ENCODE measurements around the gene RTN4. TPM values are rescaled to one million over a fixed set of nuclear protein-coding genes. Genes with fewer than 3 reads are reported as not detected.

RTN4 gene
- total RNA-seq, 4 donors from 2014 or later, result 95.8 to 179 (median 129) TPM

DNA sequence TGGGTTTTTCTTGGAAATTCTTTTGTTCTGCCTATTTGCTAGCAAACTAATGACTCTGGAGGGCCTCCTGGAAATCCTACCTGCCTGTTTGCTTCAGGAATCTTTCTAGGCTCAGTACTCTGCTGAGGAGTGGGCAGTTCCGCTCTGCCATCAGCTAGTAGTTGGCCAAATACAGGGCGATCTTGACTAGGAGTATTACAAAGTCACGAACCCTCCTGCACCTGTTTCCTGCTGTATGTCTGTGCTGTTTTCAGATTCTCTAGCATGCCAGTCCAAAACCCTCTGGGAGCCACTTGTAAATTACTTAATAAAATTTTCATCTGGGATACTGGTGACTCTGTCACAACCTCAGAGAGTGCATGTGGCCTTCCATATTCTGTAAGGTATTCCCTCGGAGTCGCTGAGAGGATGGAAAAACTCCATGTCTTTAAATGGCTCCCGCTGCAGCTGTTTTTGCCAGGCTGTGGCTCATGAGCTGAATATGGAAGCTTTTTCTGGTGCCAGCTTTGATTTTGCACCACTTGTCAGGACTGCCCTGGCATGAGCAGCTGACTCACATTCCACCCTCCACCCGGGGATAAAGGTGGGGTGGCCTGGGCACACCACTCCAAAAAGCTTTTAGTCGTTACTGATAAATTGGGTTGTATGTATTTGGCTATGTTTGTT is 123.0 kb downstream of the RTN4 start:
- DNase-seq, result no peak
- peaks cover 0 to 21% (median 0%) of the 10 kb centered on the region in 3 donors for H3K4me1 ChIP-seq
- H3K4me3 ChIP-seq, result no peak overlapping the region
- TF ChIP-seq POLR2A (IDR thresholded peaks at IDR 0.05), result no peak
- TF ChIP-seq, protein P1, sequence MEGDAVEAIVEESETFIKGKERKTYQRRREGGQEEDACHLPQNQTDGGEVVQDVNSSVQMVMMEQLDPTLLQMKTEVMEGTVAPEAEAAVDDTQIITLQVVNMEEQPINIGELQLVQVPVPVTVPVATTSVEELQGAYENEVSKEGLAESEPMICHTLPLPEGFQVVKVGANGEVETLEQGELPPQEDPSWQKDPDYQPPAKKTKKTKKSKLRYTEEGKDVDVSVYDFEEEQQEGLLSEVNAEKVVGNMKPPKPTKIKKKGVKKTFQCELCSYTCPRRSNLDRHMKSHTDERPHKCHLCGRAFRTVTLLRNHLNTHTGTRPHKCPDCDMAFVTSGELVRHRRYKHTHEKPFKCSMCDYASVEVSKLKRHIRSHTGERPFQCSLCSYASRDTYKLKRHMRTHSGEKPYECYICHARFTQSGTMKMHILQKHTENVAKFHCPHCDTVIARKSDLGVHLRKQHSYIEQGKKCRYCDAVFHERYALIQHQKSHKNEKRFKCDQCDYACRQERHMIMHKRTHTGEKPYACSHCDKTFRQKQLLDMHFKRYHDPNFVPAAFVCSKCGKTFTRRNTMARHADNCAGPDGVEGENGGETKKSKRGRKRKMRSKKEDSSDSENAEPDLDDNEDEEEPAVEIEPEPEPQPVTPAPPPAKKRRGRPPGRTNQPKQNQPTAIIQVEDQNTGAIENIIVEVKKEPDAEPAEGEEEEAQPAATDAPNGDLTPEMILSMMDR (IDR thresholded peaks at IDR 0.05), result no peak
- 69 to 83% methylated on average over 6 to 8 of the region's 8 CpGs for WGBS, 2 donors
- H3K27ac ChIP-seq, result peak overlapping the region in 1 of 4 donors; percentile 51
- H3K36me3 ChIP-seq, result no peaks in the 10 kb centered on the region
- intact Hi-C loops (cut with DNase I), result no loop called here
- no peaks in the 10 kb centered on the region for H3K27me3 ChIP-seq
- no peaks in the 10 kb centered on the region for H3K9me3 ChIP-seq

DNA sequence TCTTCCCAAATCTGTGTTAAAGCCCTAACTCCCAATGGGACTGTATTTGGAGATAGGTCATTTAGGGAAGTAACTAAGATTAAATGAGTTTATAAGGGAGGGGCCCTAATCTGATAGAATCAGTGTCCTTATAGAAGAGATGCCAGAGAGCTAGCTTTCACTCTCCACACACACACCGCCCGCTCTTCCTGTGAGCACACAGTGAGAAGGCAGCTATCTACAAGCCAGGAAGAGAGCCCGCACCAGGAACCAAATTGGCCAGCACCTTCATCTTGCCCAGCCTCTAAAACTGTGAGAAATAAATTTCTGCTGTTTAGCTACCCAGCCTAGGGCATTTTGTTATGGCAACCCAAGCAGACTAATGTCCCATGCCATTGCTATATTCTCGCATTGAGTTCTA is 125.2 kb downstream of the RTN4 start:
- TF ChIP-seq POLR2A (IDR thresholded peaks at IDR 0.05), result no peak
- TF ChIP-seq, protein P1 (IDR thresholded peaks at IDR 0.05), result no peak
- no peak overlapping the region for H3K27ac ChIP-seq
- H3K36me3 ChIP-seq, result no peaks in the 10 kb centered on the region
- H3K9me3 ChIP-seq, result peaks cover 0 to 4% (median 0%) of the 10 kb centered on the region in 3 donors
- no peaks in the 10 kb centered on the region for H3K27me3 ChIP-seq
- 91 to 94% methylated on average over 4 of the region's 4 CpGs for WGBS, 2 donors
- no peak overlapping the region for H3K4me3 ChIP-seq
- no peak for DNase-seq
- peaks cover 0 to 21% (median 0%) of the 10 kb centered on the region in 3 donors for H3K4me1 ChIP-seq
- intact Hi-C loops (cut with DNase I), result no loop called here

DNA sequence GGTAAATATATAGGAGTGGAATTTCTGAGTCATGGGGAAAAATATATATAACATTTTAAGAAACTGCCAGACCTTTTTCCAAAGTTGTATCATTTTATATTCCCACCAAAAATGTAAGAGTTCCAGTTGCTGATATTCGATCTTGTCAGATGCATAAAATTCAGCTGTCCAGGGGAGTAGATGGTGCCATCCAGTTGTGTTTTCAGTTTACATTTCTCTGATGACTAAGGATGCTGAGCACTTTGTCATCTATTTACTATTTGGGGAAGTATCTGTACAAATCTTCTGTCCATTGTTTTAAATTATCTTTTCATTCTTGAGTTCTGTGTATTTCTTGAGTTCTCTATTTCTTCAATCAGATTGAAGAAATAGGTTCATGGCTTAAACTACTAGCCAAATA is 126.1 kb downstream of the RTN4 start:
- H3K9me3 ChIP-seq, result peaks cover 0 to 4% (median 0%) of the 10 kb centered on the region in 3 donors
- TF ChIP-seq, protein P1 (IDR thresholded peaks at IDR 0.05), result no peak
- TF ChIP-seq POLR2A (IDR thresholded peaks at IDR 0.05), result no peak
- peaks cover 0 to 17% (median 0%) of the 10 kb centered on the region in 3 donors for H3K4me1 ChIP-seq
- no peak overlapping the region for H3K4me3 ChIP-seq
- WGBS, 2 donors, result 92 to 95% methylated on average over 1 of the region's 1 CpG
- intact Hi-C loops (cut with DNase I), result no loop called here
- no peaks in the 10 kb centered on the region for H3K36me3 ChIP-seq
- no peaks in the 10 kb centered on the region for H3K27me3 ChIP-seq
- H3K27ac ChIP-seq, result no peak overlapping the region
- no peak for DNase-seq

Small RNA genes lying within 50 kb of the gene (small RNA-seq; reads per million reads assigned to genes)
- 0 to 0.15 (median 0) reads per million in 4 donors for gene RNU6-433P

Other genes with a start within 250 kb of the RTN4 start
- 10 to 100 TPM in 2 of 4 donors, 1 to 10 TPM in 2; 2.3 to 12.5 (median 9.3) TPM for gene CLHC1, start 181.8 kb upstream of the RTN4 start, total RNA-seq
- 1,000 to 10,000 TPM in 3 of 4 donors, 100 to 1,000 TPM in 1; 594 to 2,863 (median 1,992) TPM for gene RPS27A, start 182.2 kb upstream of the RTN4 start, total RNA-seq
- gene MTIF2, start 218.8 kb upstream of the RTN4 start, total RNA-seq, result 10 to 100 TPM; 13.8 to 28.9 (median 24.4) TPM